ENCODE measurements around the gene TNK2.

GRCh38 chr3:195868866-195869412 is 39.4 kb downstream of the TNK2 start:
- no peak for TF ChIP-seq POLR2A (IDR thresholded peaks at IDR 0.05; ENCODE audit: low read length)
- TF ChIP-seq RARB (CRISPR knock-in tag; IDR thresholded peaks at IDR 0.05): no peak
- TF ChIP-seq E2F6 (IDR thresholded peaks at IDR 0.05; ENCODE audit: borderline replicate concordance, low read depth): no peak
- TF ChIP-seq JUN (IDR thresholded peaks at IDR 0.05): no peak
- no peak for TF ChIP-seq CTCF (IDR thresholded peaks at IDR 0.05)
- TF ChIP-seq KDM5A (IDR thresholded peaks at IDR 0.05): no peak
- no peak for TF ChIP-seq JUNB (IDR thresholded peaks at IDR 0.05)
- TF ChIP-seq BCL3 (IDR thresholded peaks at IDR 0.05): no peak
